ENCODE data around the gene MOCS1.

The MOCS1 gene

GRCh38 chr6:39948199-39948791 is 14.0 kb upstream of the MOCS1 start:
- DNase-seq: no peak

GRCh38 chr6:39947611-39948068 is 13.4 kb upstream of the MOCS1 start:
- no peak for DNase-seq

- DNase-seq: no peak
These were observed 11.4 kb upstream of the MOCS1 start for GRCh38 chr6:39945626-39946025.

- no peak for DNase-seq
These were observed 8.8 kb upstream of the MOCS1 start for GRCh38 chr6:39942903-39943580.

DNA sequence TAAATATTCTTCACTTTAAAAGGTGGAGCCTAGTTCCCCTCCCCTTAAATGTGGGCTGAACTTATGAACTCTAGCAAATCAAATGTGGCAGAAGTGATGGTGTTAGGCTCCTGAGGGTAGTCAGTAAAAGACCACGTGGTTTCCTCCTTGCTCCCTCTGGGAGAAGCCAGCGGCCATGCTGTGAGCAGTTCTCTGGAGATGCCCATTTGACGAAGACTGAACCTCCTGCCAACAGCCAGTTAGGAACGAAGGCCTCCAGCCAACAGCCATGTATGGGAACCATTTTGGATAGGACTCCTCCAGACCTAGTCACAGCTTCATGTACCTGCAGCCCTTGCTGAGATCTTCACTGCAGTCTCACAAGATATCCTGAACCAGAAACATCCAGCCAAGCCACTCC is 7.6 kb upstream of the MOCS1 start:
- DNase-seq: no peak

GRCh38 chr6:39941138-39941537 is 6.9 kb upstream of the MOCS1 start:
- no peak for DNase-seq

GRCh38 chr6:39938773-39939654 is 4.8 kb upstream of the MOCS1 start:
- no peak for DNase-seq

DNA sequence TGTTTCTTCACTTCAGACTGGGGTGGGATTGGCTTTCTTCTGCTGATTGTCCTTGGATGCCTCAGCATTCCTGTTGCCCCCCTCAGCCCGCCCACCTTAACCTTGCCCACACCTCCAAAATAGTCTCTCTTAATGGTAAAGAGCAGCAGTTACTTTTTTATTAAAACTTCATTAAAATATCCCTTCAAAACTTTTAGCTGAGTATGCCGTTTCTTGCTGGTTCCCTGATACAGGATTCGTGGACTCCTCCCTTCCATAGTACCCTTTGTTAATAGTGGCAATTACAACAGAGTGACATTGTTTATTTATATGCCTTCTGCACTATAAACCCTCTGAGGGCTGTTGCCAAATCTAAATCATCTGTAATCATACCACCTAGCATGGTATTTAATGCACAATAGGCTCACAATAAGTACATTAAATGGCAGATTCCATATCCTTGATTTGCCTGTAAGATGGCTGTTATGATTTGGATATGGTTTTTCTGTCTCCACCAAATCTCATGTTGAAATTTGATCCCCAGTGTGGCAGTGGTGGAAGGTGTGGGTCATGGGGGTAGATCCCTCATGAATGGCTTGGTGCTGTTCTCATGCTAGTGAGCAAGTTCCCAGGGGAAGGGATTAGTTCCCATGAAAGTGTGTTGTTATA is 3.5 kb upstream of the MOCS1 start:
- no peak for DNase-seq

GRCh38 chr6:39936857-39937256 is 2.6 kb upstream of the MOCS1 start:
- DNase-seq: no peak

GRCh38 chr6:39935241-39935640 is 979 bp upstream of the MOCS1 start:
- DNase-seq: no peak

DNA sequence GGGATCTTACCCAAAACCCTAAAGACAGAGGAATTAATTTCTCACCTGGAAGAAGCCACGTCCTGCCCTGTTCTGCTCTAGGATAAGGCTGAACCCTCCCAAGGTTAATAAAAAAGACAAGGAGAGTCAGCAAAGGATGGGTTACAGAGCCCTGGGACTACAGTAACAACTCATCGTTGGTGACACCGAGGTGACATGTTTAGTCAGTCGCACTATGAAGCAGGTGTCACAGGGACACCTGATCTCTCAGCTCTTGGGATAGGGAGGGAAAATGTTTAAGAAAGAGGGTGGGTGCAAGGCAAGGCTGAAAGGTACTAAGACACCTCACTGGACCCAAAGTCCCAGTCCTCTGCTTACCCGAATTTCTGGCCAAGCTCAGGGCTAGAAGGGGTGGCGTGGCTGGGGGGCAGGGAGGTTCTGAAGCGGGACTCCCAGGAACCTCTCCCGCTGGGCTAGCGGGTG is 562 bp downstream of the MOCS1 start:
- no peak for DNase-seq

DNA sequence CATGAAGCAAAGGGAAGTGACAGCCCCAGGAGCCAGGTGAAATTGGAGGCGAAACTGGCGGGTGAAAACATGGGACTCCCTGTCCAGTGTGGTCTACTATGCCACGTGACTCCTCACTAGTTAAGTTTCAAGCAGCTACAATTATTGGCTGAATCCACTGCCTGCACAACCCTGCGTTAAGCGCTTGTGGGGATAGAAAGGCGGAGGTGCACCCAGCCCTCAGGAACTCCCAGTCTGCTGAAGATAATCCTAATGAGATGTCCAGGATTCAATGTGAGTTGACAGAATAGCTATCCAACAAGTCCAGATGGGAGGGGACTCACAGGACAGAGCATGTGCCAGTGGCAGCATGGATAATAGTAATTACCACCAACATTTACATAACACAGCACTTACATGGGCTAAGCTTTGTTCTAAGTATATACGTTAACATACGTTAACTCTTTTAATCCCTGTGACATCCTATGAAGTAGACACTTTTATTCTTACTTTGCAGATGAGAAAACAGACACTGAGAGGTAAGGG is 1.8 kb downstream of the MOCS1 start:
- no peak for DNase-seq

GRCh38 chr6:39931607-39932006 is 2.7 kb downstream of the MOCS1 start:
- no peak for DNase-seq

DNA sequence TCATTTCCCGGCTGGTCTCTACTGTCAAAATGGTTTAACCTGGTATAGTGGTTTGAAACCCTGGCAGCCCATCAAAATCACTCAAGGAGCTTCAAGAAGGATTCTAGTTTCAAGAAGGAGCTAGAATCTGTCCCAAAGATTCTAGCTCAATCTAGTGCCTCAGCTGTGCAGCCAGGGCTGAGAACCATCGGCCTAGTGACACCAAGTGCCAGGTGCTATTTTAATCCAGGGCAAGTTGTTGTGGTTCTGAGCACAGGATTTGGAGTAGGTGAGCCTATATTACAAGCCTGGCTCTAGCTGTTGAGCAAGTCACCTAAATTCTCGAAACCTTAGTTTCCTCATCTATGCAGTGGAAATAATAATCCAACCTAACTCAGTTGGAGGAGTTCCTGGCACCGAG is 3.7 kb downstream of the MOCS1 start:
- no peak for DNase-seq

DNA sequence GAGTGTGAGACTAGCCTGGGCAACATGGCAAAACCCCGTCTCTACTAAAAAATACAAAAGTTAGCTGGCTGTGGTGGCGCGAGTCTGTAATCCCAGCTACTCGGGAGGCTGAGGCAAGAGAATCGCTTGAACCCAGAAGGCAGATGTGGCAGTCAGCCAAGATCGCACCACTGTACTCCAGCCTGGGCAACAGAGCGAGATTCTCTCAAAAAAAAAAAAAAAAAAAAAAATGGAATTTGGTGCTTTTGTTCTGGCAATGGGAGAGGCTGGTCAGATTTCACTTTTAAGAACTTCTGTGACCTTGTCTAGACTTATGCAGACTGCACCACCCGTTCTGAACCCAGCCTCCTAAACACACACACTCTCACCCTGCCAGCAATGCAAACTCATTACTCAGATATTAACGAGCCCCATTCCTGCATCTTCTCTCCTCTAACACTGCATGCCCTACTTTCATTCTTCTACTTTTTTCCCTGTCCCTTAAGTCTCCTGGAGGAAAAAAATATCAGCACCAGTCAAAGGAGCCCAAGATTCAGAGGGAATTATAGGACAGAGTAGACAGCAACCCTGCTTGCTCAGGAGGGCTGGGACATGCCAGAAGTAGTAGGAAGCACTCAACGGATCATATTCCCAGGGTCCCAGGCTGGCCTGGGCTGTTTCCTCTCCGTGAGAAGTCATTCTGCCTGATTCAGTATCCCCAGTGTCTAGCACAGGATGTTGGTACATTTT is 4.4 kb downstream of the MOCS1 start:
- no peak for DNase-seq

GRCh38 chr6:39929039-39929732 is 5.1 kb downstream of the MOCS1 start:
- DNase-seq: no peak

DNA sequence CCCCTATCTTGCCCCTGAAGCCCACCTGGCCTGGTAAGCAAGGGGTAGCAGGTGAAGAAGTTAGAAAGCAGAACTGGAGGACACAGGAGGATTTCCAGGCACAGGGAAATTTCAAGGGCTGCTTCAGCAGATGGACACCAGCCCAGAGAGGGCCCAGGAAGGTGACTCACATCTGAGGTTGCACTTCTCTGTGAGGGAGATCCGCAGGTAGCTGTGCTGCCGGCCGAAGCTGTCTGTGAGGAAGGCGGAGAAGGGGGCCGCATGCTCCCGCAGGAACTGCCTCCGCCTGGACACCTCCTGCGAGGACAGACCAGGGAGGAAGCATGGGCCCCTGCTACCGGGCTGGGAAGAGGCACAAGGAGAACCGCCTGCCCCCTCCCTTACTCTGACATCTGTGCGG is 7.1 kb downstream of the MOCS1 start:
- no peak for DNase-seq

- DNase-seq: no peak
These were observed 7.6 kb downstream of the MOCS1 start for GRCh38 chr6:39926668-39927067.

GRCh38 chr6:39925931-39926290 is 8.4 kb downstream of the MOCS1 start:
- DNase-seq: no peak

GRCh38 chr6:39925191-39925930 is 8.9 kb downstream of the MOCS1 start:
- no peak for DNase-seq

- DNase-seq: no peak
These were observed 10.0 kb downstream of the MOCS1 start for GRCh38 chr6:39924283-39924682.
